NCI-H226 (cell line): ENCODE results near the gene CSAD.
"Not testable (repeated sequence)": the region's sequence is repeated elsewhere in the genome, so short reads cannot be mapped to it uniquely, and the experiment has no call there.

Experiments used
- DNase-seq: peaks from one replicate; pipeline ENCODE4 v3.0.0-alpha.2; 2015

CSAD gene

DNA sequence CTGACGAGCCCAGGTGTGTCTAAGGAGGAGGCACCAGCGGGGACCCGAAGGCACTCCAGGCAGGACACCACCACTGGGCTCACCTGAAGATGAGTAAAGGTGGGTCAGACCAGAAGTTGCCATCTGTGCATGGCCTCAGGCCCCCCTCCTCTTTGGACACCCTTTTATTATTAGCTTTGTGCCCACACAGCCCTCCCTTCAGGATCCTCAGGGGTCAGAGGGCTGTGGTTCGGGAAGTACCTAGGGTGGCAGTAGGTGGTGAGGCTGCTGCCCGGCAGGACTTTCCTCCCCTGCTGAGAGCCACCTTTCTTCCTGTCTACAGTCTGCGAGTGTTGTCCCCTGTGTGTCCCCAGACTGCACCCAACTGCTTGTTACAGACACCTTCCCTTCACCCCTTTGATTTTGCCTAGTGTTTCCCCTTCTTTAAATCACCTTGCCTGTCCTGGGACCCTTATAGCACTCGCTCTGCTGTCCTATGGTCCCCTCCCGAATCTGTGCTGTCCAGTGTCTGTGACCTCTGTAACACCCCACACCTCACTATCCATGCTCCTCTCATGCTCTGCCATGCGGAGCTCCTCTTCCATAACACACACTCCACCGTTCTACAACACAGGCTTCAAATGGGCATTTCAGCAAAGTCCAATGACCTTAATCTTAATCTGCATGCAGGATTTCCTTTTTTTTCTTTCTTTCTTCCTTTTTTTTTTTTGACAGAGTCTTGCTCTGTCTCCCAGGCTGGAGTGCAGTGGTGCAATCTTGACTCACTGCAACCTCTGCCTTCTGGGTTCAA is 51.8 kb downstream of the CSAD start:
- DNase-seq = no peak

DNA sequence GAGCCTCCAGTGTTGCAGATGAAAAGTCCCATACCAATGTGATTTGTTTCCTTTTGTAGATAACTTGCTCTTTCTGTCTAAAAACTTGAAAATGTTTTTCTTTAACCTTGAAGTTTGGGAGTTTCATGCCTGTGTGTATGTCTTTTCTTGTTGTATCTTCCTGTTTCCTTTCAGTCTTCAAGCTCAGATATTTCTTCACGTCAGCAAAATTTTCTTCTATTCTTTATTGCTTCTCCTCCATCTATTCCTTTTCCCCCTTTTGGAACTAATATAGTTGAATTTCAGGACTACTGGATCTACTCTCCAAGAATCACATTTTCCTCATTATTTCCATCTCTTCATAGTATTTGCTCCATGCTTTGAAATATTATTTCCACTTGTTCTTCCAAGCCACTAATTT is 53.6 kb downstream of the CSAD start:
- DNase-seq = no peak

DNA sequence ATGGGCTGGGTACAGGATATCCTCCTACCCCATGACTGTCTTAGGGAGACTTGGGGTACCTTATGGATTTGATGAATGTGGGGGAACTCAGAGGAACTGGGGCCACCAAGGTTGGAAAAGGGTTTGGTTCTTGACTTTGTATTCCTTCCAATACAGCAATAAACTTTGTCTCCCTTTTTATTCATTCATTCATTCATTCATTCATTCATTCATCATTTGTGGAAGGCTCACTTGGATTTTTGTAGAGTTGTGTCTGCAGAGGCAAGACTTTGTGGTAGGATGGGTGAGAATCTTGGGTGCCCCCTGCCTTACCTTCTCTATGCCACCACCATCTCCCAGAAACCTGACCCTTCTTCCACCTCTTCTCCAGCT is 56.4 kb downstream of the CSAD start:
- no peak for DNase-seq

DNA sequence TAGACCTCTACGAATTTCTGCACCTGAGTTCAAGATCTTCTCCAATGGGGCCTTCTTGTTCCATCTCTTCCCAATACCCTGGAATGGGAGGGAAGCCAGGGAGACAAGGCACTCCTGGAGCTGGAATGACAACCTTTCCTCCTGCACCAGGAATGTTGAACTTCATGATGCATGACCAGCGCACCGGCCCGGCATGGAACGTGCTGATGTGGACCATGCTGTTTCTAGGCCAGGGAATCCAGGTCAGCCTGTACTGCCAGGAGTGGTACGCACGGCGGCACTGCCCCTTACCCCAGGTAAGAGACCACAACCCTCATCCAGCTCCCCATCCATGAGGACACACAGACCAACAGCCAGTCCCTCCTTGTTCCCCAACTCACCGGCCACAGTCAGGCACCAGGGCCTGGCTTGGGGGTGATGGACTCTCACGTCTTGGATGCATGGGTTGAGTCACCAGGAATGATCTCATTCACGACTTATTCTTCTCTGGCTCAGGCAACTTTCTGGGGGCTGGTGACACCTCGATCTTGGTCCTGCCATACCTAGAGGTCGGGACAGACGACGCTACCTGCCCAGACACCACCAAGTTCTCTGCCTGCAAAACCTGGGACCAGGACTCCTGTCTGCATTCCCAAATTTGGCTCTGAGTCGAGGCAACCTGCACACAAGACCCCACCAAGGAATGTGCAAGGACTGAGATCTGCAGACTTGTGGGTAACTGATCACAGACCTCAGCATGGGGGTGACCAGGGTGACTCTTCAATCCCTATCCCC is 57.0 kb downstream of the CSAD start:
- DNase-seq = peak; percentile 61

DNA sequence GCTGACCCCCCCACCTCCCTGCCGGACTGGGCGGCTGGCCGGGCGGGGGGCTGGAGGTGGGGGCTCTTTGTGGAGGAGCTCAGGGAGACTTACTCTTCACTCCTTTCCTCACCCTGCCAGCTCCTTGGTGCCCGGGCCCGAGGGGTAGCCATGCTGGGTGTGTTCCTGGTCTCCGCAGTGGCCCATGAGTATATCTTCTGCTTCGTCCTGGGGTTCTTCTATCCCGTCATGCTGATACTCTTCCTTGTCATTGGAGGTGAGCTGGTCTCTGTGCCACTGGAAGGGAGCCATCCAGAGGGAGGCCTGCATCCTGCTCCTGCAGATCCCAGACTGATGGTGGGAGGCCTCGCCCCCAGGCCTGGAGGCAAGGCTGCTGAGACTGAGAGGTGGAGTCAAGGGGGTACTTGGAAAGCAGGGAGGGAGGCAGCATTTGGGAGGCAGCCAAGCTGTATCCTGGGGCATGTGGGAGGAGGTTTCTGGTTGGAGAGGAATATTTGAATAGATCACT is 57.7 kb downstream of the CSAD start:
- DNase-seq = peak; percentile 98

DNA sequence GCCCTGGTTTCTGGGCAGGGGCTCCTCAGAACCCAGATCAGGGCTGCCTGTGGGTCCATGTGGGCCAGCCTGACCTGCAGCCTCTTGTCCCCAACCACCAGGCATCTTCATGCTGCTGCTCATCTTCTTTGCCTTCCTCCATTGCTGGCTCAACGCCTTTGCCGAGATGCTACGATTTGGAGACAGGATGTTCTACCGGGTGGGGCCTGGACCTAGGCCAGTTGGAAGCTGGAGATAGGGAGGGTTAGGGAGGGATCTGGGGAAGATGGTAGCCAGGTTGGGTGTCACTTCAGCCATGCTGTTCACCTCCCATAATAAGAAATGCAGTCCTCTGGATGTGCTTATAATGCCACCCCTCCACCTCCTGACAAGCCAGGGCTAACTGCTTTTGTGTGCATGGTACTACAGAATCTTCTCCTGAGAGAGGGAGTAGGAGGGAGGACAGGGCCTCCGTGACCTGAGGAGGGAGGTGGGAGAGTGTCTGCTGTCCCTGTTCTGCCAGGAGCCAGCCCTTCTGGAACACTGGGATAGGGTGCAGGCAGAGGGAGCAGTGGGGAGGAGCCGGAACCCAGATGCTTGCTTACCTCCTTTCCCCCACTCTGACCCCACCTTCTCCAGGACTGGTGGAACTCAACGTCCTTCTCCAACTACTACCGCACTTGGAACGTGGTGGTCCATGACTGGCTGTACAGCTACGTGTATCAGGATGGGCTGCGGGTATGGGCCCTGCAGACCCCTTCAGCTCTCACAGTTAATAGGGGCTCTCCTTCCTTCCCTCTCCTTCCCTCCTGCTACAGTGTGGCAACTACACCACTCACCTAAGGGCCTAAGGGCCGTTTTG is 59.8 kb downstream of the CSAD start:
- DNase-seq = no peak

DNA sequence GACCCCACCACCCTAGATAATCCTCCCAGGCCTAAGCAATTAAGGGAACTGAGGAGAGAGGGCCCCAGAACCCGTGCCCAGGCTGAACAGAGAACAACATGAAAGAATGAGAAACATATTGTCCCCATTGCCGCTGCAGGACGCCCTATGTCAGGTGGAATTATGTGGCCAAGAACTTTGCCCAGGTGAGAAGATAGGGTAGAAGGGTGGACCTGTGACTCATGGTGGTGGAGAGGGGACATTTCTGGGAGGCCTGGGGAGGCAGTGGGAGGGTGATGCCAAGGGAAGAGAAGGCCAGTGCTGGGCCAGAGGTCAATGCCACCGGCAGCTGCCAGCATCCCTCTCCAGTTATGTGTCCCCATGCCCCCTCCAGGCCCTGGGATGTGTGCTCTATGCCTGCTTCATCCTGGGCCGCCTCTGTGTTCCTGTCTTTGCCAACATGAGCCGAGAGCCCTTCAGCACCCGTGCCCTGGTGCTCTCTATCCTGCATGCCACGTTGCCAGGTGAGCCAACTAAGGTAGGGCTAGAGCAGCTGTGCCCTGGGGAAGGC is 61.9 kb downstream of the CSAD start:
- no peak for DNase-seq

DNA sequence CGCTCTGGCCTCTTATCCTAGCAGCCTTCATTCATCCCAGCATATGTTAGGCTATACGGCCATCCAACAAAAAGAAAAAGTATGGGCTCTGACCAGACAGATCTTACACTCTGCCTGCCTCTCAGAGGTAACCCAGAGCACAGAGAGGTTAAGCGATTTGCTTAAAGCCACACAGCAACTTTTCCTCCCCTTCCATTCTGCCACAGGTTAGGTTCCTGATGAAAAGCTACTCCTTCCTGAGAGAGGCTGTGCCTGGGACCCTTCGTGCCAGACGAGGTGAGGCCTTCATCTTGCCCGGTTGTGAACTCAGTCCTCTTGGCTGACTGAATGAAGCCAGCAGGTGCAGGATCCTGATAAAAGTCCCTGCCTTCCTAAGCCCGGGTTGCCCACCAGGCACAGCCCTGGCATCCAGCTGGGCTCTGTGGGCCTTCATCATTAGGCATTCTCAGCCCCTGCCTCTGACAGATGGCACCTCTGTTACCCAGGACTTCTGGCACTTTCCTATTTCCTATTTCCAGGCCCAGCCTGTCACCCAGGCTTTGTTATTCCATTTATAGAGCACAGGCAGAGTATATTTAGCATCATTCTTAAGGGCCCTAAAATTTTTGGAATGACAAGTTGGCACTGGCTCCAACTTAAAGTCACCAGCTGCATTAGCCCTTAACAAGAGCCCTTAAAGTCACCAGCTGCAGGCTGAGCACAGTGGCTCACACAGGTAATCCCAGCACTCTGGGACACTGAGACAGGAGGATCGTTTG is 64.7 kb downstream of the CSAD start:
- no peak for DNase-seq

DNA sequence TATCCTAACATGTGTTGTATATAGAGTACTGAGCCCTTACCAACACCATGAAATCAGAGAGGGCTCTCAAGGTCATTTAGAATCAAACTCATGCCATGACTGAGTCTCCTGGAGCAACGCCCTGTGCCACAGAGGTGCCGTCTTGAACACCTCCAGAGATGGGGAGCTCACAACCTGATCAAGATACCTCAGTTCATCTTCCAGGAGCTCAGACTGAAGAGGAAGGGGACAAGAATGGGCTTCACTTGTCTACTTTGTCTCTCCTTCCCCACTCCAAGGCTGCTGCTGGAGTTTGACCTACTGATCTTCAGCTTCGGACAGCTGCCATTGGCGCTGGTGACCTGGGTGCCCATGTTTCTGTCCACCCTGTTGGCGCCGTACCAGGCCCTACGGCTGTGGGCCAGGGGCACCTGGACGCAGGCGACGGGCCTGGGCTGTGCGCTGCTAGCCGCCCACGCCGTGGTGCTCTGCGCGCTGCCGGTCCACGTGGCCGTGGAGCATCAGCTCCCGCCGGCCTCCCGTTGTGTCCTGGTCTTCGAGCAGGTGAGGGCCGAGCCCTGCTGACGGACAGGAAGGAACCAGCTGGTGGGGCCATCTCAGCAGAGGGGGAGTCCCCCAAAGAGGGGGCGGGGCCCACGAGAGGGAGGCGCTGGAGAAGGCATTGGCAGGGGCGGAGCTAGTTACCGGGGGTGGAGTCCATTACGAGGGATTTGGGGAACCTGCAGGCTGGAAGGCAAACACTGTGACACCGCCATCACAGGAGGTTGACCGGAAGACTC is 65.4 kb downstream of the CSAD start:
- no peak for DNase-seq

DNA sequence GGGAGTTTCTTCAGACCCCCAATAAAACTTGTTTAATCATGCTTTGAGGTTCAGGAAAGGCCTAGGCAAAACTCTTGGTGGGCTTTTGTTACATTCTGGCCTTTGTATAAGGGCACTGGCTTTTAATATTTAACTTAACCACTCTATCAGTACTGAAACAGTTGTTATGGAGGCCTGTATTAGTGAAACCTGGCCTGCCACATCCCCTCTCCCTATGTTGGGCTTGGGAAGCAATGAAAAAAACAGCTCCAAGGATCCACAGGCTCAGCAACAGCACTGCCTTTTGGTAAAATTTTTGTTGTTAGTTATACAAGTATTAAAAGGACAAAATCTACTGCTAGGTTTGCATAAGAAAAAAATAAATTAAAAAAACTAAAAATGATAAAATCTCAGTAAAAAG is 66.8 kb downstream of the CSAD start:
- DNase-seq = no peak

DNA sequence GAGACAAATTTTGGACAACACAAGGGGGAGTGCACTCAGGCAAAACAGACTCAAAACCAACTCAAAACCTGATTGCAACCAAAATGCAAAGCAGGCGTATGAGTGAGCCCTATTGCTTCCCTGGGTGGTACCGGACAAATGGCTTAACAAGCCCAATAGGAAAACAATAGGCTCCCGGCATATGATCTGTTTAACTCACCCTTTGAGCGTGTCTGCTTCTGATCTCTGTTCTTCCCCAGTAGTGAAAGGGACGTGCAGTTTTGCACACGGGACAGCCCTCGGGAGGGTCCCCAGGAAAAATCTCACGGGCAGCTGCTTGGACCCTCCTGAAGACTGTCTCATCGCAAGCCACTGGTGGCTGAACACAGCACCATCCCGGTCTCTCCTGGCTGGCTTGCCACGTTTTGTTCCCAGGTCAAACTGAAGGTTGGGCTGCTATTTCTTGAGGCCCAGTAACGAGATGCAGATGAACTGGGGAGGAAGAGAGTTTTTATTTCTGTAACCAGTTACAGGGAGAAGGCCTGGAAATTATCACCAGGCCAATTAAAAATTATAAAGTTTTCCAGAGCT is 67.5 kb downstream of the CSAD start:
- DNase-seq = no peak

DNA sequence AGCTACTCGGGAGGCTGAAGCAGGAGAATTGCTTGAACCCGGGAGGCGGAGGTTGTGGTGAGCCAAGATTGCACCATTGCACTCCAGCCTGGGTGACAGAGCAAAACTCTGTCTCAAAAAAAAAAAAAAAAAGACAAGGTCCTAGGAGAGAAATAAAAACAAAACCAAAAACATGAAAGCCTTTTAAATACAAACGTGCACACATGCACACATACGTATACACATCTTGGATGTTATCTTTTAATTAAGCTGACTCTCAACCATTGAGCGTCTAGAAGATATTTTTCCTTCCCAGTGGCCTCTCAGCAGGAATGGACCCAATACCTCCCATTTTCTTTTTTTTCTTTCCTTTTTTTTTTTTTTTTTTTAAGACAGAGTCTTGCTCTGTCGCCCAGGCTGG is 68.3 kb downstream of the CSAD start:
- not testable (repeated sequence) for DNase-seq
